Sigmoid colon (tissue), 7 donors: ENCODE data around the gene ERAS. TPM values are rescaled to one million over a fixed set of nuclear protein-coding genes. Genes with fewer than 3 reads are reported as not detected.
A peak's percentile ranks its signal among the peaks of the same experiment; 100 is the strongest.

Experiments
- DNase-seq: peaks from one replicate; pipeline ENCODE4 v3.0.0-alpha.2; 2019
- H3K27ac ChIP-seq, 4 donors: fragments of 200-600 bp; sonication (generic); one replicate each; pipeline ENCODE4 v1.5.1; 2016 to 2019; ENCODE audit warnings: mild to moderate bottlenecking in 1 of 4
- H3K27me3 ChIP-seq, 3 donors: fragments of 200-600 bp; sonication (generic); one replicate each; pipeline ENCODE4 v1.5.1; 2019; ENCODE audit warnings: mild to moderate bottlenecking in 1 of 3
- H3K36me3 ChIP-seq, 4 donors: fragments of 200-600 bp; sonication (generic); one replicate each; pipeline ENCODE4 v1.5.1; 2016 to 2019
- H3K4me1 ChIP-seq, 4 donors: fragments of 200-600 bp; sonication (generic); one replicate each; pipeline ENCODE4 v1.5.1; 2017 to 2019
- H3K4me3 ChIP-seq, 4 donors: fragments of 200-600 bp; sonication (generic); one replicate each; pipeline ENCODE4 v1.5.1; 2017 to 2019; ENCODE audit warnings: mild to moderate bottlenecking in 2 of 4, moderate library complexity in 1 of 4
- H3K9me3 ChIP-seq, 4 donors: fragments of 200-600 bp in 3 of 4; sonication (generic) in 3 of 4; one replicate each; pipeline versions ENCODE4 v1.5.1 to v1.6.1; 2013 to 2019
- CTCF ChIP-seq, 4 experiments: fragments of 450-650 bp in 3 of 4; fragments of 200-600 bp in 1 of 4; IDR thresholded peaks; one replicate each; pipeline ENCODE4 v1.5.1; 2016 to 2019; ENCODE audit warnings: antibody characterized with exemption in 4 of 4, mild to moderate bottlenecking in 3 of 4, moderate library complexity in 2 of 4
- EP300 ChIP-seq, 4 donors: sonication (generic); formaldehyde crosslinking; IDR thresholded peaks; one replicate each; pipeline ENCODE4 v1.6.1; 2017; ENCODE audit warnings: antibody characterized with exemption in 4 of 4
- POLR2A ChIP-seq, 2 donors: fragments of 450-650 bp; IDR thresholded peaks; one replicate each; pipeline ENCODE4 v1.6.1; 2016; ENCODE audit warnings: antibody characterized with exemption in 2 of 2, mild to moderate bottlenecking in 2 of 2, moderate library complexity in 2 of 2
- POLR2AphosphoS5 ChIP-seq, 4 donors: sonication (generic); formaldehyde crosslinking; IDR thresholded peaks; one replicate each; pipeline ENCODE4 v1.6.1; 2017; ENCODE audit warnings: antibody characterized with exemption in 4 of 4
- WGBS, 2 donors: extraction: QIAGEN DNeasy Blood & Tissue Kit; methylation state at CpG; one replicate each; pipeline ENCODE4 v1.1.7; 2013; 5-methylcytosine and 5-hydroxymethylcytosine counted together
- intact Hi-C: fragments of 100-400 bp; cut with DNase I; formaldehyde crosslinking; loops from one replicate; pipeline ENCODE4 v1.15.1; 2023
- polyA plus RNA-seq, 3 donors: library from polyadenylated mRNA; stranded (reverse); fragments of 200-250 nt; gene quantifications; one replicate each; pipeline ENCODE4 v1.2.3, GENCODE V29; 2013
- total RNA-seq, 4 donors: library from RNA; depleted of rRNA; stranded (reverse); fragments of >200 nt; gene quantifications; one replicate each; pipeline ENCODE4 v1.1.0, GENCODE V29; 2016
- donor health status: healthy with polysubstance abuse.
- donor health status: Bipolar disorder and iron deficiency.
- donor health status: healthy.

Gene ERAS
- total and polyA plus RNA-seq, 7 donors, result 0.12 TPM; not detected in 6

GRCh38 chrX:48794340-48794910 is 31.9 kb upstream of the ERAS start:
- DNase-seq, result no peak
- intact Hi-C loops, result no loop called here
- 90 to 91% methylated on average over 12 of the region's 12 CpGs for WGBS, 2 donors
- Histone ChIP-seq H3K36me3 (no peaks in the 10 kb centered on the region), H3K4me1 (no peaks in the 10 kb centered on the region), H3K27ac (no peak overlapping the region), H3K4me3 (no peak overlapping the region), H3K27me3 (no peaks in the 10 kb centered on the region), H3K9me3 (no peaks in the 10 kb centered on the region)
- no peak for TF ChIP-seq POLR2AphosphoS5 (IDR thresholded peaks at IDR 0.05)

- Histone ChIP-seq H3K4me1 (no peaks in the 10 kb centered on the region), H3K27me3 (no peaks in the 10 kb centered on the region), H3K9me3 (no peaks in the 10 kb centered on the region), H3K4me3 (no peak overlapping the region), H3K27ac (no peak overlapping the region), H3K36me3 (no peaks in the 10 kb centered on the region)
- intact Hi-C loops, result no loop called here
- TF ChIP-seq POLR2A (IDR thresholded peaks at IDR 0.05), result no peak
- no peak for TF ChIP-seq EP300 (IDR thresholded peaks at IDR 0.05)
- TF ChIP-seq CTCF (IDR thresholded peaks at IDR 0.05), result no peak
- no peak for TF ChIP-seq POLR2AphosphoS5 (IDR thresholded peaks at IDR 0.05)
- WGBS, 2 donors, result 67 to 81% methylated on average over 8 of the region's 8 CpGs
- DNase-seq, result no peak
These were observed 31.3 kb upstream of the ERAS start for GRCh38 chrX:48794911-48795515.

GRCh38 chrX:48798318-48798717 is 28.0 kb upstream of the ERAS start:
- TF ChIP-seq CTCF (IDR thresholded peaks at IDR 0.05), result no peak
- TF ChIP-seq EP300 (IDR thresholded peaks at IDR 0.05), result no peak
- TF ChIP-seq POLR2AphosphoS5 (IDR thresholded peaks at IDR 0.05), result no peak
- no peak for TF ChIP-seq POLR2A (IDR thresholded peaks at IDR 0.05)
- H3K27me3 ChIP-seq, result no peaks in the 10 kb centered on the region
- no peak for DNase-seq
- intact Hi-C loops, result no loop called here
- H3K27ac ChIP-seq, result no peak overlapping the region
- H3K4me1 ChIP-seq, result peaks cover 0 to 8% (median 2%) of the 10 kb centered on the region in 4 donors
- H3K36me3 ChIP-seq, result no peaks in the 10 kb centered on the region
- 84 to 90% methylated on average over 2 of the region's 2 CpGs for WGBS, 2 donors
- H3K4me3 ChIP-seq, result no peak overlapping the region
- H3K9me3 ChIP-seq, result no peaks in the 10 kb centered on the region

GRCh38 chrX:48800574-48801279 is 25.6 kb upstream of the ERAS start:
- peaks cover 0 to 5% (median 0%) of the 10 kb centered on the region in 4 donors for H3K36me3 ChIP-seq
- H3K27ac ChIP-seq, result peak overlapping the region; percentile 86 to 92 (median 87)
- no peaks in the 10 kb centered on the region for H3K9me3 ChIP-seq
- DNase-seq, result no peak
- intact Hi-C loops, result loop anchor here (1.0 to 10.0 kb wide), 4 partner anchors 63 to 157 kb away; partner anchors contain the start of genes OTUD5 and SUV39H1
- peaks cover 0 to 8% (median 2%) of the 10 kb centered on the region in 4 donors for H3K4me1 ChIP-seq
- WGBS, 2 donors, result 31 to 42% methylated on average over 17 of the region's 17 CpGs
- no peaks in the 10 kb centered on the region for H3K27me3 ChIP-seq
- H3K4me3 ChIP-seq, result peak overlapping the region; percentile 37 to 61 (median 56)
- TF ChIP-seq POLR2AphosphoS5 (IDR thresholded peaks at IDR 0.05), result no peak
- TF ChIP-seq EP300 (IDR thresholded peaks at IDR 0.05), result no peak
- no peak for TF ChIP-seq POLR2A (IDR thresholded peaks at IDR 0.05)
- TF ChIP-seq CTCF (IDR thresholded peaks at IDR 0.05), result no peak
